GM21619 (cell line): ENCODE results near the gene SMARCC1.

ENCODE experiments used
- ATAC-seq: cut with Tn5 transposase; IDR thresholded peaks from one replicate; pipeline ENCODE4 v1.9.1; 2021; ENCODE audit not compliant: unreplicated experiment

SMARCC1 gene

GRCh38 chr3:47705391-47705790, 76.3 kb downstream of the SMARCC1 start:
- ATAC-seq, result no peak

GRCh38 chr3:47704237-47704612, 77.5 kb downstream of the SMARCC1 start:
- ATAC-seq, result no peak

GRCh38 chr3:47701388-47701787, 80.3 kb downstream of the SMARCC1 start:
- no peak for ATAC-seq

- ATAC-seq, result no peak
These were observed 89.5 kb downstream of the SMARCC1 start for GRCh38 chr3:47692158-47692557.

DNA sequence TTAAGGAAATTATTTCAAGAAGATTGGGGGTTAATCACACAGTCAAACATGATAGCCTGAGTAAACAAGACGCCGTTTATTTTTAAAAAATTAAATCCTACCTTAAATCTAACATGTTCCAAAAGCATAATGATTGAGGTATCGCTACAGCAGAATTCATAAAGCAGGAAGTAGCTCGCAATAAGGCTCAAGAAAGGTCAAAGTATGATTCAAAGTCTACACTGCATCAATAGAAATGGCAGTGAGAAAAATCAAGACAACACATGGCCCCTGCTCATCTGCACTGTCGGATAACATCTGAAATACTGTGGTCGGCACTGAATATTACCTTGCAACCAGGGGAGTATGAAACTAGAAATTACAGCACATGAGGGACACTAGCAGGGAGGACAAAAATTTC, 93.2 kb downstream of the SMARCC1 start:
- no peak for ATAC-seq

GRCh38 chr3:47685037-47685436, 96.7 kb downstream of the SMARCC1 start:
- no peak for ATAC-seq

- ATAC-seq, result no peak
These were observed 100.7 kb downstream of the SMARCC1 start for GRCh38 chr3:47681016-47681415.

GRCh38 chr3:47678446-47679338, 103.0 kb downstream of the SMARCC1 start:
- ATAC-seq, result no peak

DNA sequence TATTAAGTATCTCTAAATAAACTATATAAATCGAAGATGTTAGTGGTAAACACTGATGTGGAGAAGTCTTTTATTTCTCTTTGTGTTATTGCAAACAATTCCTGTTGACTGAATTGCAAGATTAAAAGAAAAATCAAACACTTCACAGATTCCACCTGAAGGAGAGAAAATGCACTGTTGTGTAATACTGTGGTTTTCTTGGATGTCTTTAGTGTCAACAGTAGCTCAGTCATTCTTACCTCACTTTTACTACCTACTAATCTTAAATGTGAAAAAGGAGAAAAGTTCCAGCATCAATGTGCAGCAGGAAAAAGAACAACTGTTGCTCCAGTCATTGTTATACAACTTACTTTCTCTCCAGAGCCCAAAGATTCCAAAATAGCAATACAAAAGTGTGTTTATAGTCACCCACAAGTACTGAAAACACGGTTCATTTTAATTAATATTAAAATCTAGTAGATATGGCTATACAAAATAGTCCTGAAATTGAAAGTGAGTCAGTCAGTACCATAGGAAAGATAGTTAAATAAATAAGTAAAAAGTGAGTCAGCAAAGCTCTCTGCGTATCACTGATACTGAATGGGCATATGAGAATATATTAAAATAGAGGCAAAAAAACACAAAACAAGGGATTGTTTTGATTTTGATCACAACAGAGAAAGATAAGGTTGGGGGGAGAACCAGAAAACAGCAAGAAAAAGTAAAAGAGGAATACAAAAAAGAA, 112.5 kb downstream of the SMARCC1 start:
- no peak for ATAC-seq

- ATAC-seq, result no peak
These were observed 115.6 kb downstream of the SMARCC1 start for GRCh38 chr3:47666118-47666517.

- ATAC-seq, result no peak
These were observed 117.2 kb downstream of the SMARCC1 start for GRCh38 chr3:47664519-47664918.

DNA sequence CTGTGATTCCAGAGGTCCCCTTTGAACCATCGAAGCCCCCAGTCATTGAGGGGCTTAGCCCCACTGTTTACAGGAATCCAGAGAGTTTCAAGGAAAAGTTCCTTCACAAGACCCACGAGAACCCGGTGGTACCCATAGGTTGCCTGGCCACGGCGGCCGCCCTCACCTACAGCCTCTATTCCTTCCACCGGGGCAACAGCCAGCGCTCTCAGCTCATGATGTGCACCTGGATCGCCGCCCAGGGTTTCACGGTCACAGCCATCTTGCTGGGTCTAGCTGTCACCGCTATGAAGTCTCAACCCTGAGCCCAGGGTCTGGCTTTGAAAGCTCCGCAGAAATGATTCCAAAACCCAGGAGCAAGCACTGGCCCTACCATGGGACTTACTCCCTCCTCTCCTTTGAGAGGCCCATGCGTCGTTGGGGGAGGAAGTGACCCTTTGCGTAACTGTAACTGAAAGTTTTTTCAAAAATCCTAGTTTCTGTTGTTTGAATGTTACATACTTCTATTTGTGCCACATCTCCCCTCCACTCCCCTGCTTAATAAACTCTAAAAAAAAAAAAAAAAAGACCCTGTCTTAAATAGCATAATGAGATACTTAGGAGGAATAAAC, 118.0 kb downstream of the SMARCC1 start:
- no peak for ATAC-seq

DNA sequence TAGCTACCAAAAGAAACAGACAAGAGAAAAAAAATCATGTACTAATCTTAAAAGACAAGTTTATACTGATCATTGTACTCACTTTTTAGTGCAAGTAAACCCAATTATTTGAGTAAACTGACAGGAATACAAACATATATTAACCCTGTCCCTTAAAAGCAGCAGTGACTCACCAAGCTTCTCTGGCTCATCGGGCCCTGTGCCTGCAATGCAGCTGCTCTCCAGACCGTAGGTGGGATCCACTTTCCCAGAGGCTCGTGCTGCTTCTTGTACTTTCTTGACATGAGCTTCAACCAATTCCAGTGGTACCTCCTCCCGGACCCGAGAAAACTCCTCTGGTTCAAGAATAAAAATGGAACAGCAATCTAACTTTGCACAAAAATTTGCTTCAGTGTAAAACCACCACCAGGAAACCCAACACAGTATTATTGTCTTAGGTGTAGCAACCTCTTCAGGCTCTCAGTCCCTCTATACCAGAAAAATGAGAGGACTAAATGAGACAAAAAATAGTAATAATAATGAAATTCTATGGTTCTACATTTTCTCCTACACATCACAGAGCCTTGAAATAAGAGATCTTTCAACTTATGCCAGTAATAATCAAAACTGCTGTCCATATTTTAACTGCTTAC, 120.5 kb downstream of the SMARCC1 start:
- no peak for ATAC-seq

DNA sequence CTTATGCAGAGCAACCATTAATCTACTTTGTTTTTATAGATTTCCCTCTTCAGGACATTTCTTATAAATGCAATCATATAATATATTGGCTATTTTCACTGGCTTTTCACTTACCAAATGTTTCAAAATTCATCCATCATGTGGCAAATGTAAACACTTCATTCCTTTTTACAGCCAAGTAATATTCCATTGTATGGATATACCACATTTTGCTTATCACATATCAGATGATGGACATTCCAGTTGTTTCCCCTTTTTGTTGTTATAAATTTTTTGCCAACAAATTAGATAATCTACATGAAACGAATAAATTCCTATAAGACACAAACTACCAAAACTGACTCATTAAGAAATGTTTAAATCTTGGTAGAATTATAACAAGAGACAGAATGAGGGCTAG, 123.2 kb downstream of the SMARCC1 start:
- ATAC-seq, result no peak

GRCh38 chr3:47652142-47652541, 129.6 kb downstream of the SMARCC1 start:
- no peak for ATAC-seq

- no peak for ATAC-seq
These were observed 131.4 kb downstream of the SMARCC1 start for GRCh38 chr3:47650294-47650693.

DNA sequence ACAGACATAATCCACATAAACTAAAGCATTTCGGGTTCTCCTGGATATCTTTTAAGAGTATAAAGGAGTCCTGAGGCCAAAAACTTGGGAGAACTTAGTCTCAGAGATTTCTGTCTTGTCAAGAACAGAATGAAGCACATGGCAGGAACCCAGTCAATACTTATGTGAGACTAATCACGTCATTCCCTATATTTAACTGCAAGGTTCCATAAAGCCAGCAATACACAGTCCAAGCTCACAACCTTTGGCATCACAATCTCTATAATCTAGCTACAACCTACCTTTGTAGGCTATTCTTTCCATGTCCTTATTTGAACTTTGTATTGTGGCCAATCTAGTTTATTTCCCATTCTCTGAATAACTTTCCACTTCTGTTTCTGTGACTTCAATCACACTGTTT, 134.1 kb downstream of the SMARCC1 start:
- ATAC-seq, result no peak

GRCh38 chr3:47646362-47646761, 135.3 kb downstream of the SMARCC1 start:
- ATAC-seq, result no peak

DNA sequence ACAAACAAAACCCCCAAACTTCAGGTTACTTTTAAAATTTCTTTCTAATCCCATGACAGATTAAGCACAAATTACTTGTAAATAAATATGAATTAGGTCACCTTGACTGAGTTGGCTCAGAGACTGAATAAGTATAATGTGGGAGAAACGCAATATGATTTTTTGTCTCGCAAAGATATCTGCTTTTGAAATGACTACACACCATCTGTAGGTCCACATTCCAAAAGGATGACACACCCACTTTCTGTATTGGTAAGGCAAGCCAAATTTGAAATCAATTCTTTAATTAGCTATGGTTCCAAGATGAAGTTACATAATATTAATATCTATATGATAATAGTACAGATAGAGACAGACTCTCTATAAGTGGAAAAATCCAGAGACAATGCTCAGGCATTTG, 136.1 kb downstream of the SMARCC1 start:
- no peak for ATAC-seq

DNA sequence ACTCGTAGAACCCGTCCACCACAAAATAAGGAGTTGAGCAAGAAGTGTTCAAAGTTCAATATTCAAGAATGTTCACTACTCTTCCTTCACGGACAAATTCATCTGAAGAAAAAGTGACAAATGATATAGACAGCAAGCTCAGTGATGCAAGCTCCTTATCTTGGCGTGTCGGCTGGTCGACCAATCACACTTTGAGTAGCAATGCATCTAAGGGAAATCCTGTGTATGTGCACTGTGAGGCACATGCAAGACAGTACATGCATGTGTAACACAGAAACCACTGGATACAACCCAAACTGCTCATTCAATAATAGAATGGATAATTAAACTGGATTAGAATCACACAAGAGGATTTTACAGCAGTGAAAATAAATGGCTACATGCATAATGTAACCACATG, 138.6 kb downstream of the SMARCC1 start:
- no peak for ATAC-seq

DNA sequence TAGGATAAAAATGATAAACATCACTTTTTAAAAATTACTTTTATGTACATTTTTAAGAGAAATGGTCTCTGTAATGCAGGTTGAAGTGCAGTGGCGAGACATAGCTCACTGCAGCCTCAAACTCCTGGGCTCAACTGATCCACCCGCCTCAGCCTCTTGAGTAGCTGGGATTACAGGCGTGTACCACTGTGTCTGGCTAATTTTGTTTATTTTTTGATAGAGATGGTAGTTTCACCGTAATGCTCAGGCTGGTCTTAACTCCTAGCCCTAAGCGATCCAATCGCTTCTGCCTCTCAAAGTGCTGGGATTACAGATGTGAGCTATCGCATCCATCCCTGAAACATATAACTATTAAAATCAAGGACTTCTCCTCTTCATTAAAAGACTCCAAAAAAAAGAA, 140.0 kb downstream of the SMARCC1 start:
- no peak for ATAC-seq
